CD14-positive monocyte (primary cell): Measurements from ENCODE around the gene HK3. TPM values are rescaled to one million over a fixed set of nuclear protein-coding genes. Genes with fewer than 3 reads are reported as not detected.

ENCODE experiments used
- DNase-seq, 3 donors: peaks; one replicate each; pipeline ENCODE4 v3.0.0-alpha.2; 2011 to 2022
- H2AFZ ChIP-seq: 2 replicates; pipeline ENCODE4 v1.6.0; 2012; ENCODE audit warnings: mild to moderate bottlenecking, low read depth, low read length, inconsistent platforms; ENCODE audit not compliant: insufficient read depth, poor library complexity, severe bottlenecking
- H3K27ac ChIP-seq, 2 donors: 1 replicate in 1 of 2; 2 replicates in 1 of 2; pipeline ENCODE4 v1.5.1; 2012 to 2013; ENCODE audit warnings: low read length in 2 of 2, control low read depth in 1 of 2, inconsistent platforms in 1 of 2, low read depth in 1 of 2, mild to moderate bottlenecking in 1 of 2
- H3K27me3 ChIP-seq, 2 donors: one replicate each; pipeline versions ENCODE4 v1.6.0 to v1.6.1; 2011 to 2013; ENCODE audit warnings: low read length in 2 of 2; ENCODE audit not compliant: control insufficient read depth in 2 of 2, insufficient read depth in 2 of 2
- H3K36me3 ChIP-seq, 2 donors: replicated peaks in 1 of 2; 1 replicate in 1 of 2; 2 replicates in 1 of 2; pipeline versions ENCODE4 v1.5.1 to v1.6.1; 2012 to 2013; ENCODE audit warnings: low read length in 2 of 2, control low read depth in 1 of 2, inconsistent platforms in 1 of 2, mild to moderate bottlenecking in 1 of 2; ENCODE audit not compliant: insufficient read depth in 2 of 2, control insufficient read depth in 1 of 2
- H3K4me1 ChIP-seq, 2 donors: 1 replicate in 1 of 2; 2 replicates in 1 of 2; pipeline versions ENCODE4 v1.5.1 to v1.6.1; 2012 to 2013; ENCODE audit warnings: low read length in 2 of 2, control low read depth in 1 of 2, inconsistent platforms in 1 of 2, mild to moderate bottlenecking in 1 of 2, moderate library complexity in 1 of 2; ENCODE audit not compliant: insufficient read depth in 2 of 2, control insufficient read depth in 1 of 2
- H3K4me2 ChIP-seq: replicated peaks from 2 replicates; pipeline ENCODE3; 2012; ENCODE audit warnings: low read length, moderate library complexity, mild to moderate bottlenecking; ENCODE audit not compliant: poor library complexity, severe bottlenecking; ENCODE audit errors: extremely low read depth
- H3K4me3 ChIP-seq, 3 experiments: fragments of 200-600 bp in 1 of 3; sonication (generic) in 1 of 3; replicated peaks in 1 of 3; 1 replicate in 2 of 3; 2 replicates in 1 of 3; pipeline ENCODE4 v1.5.1; 2011 to 2013; ENCODE audit warnings: low read length in 3 of 3, mild to moderate bottlenecking in 3 of 3, control low read depth in 2 of 3, low read depth in 2 of 3, inconsistent platforms in 1 of 3, moderate library complexity in 1 of 3
- H3K79me2 ChIP-seq: 2 replicates; pipeline ENCODE4 v1.6.0; 2012; ENCODE audit warnings: mild to moderate bottlenecking, control low read depth, inconsistent platforms, low read length, moderate library complexity; ENCODE audit not compliant: insufficient read depth
- H3K9ac ChIP-seq: 2 replicates; pipeline ENCODE4 v1.6.0; 2017; ENCODE audit warnings: low read length, mild to moderate bottlenecking; ENCODE audit not compliant: insufficient read depth, poor library complexity, severe bottlenecking
- H3K9me3 ChIP-seq, 2 donors: replicated peaks in 1 of 2; 1 replicate in 1 of 2; 2 replicates in 1 of 2; pipeline versions ENCODE4 v1.5.1 to v1.6.1; 2012 to 2013; ENCODE audit warnings: low read length in 2 of 2, control low read depth in 1 of 2; ENCODE audit not compliant: control insufficient read depth in 1 of 2, insufficient read depth in 1 of 2
- H4K20me1 ChIP-seq: 2 replicates; pipeline ENCODE4 v1.6.0; 2012; ENCODE audit warnings: mild to moderate bottlenecking, low read length, control low read depth, moderate library complexity; ENCODE audit not compliant: insufficient read depth
- H3K27ac Mint-ChIP-seq, 7 donors: one replicate each; pipeline ENCODE4 v1.8.0; 2020; ENCODE audit warnings: mild to moderate bottlenecking in 7 of 7, mixed read lengths in 7 of 7, moderate library complexity in 6 of 7, inconsistent platforms in 2 of 7
- H3K27me3 Mint-ChIP-seq, 3 donors: one replicate each; pipeline ENCODE4 v1.8.0; 2021 to 2022; ENCODE audit warnings: low read depth in 3 of 3, mild to moderate bottlenecking in 3 of 3, mixed read lengths in 3 of 3, moderate library complexity in 3 of 3, inconsistent platforms in 1 of 3
- H3K36me3 Mint-ChIP-seq, 2 donors: one replicate each; pipeline ENCODE4 v1.8.0; 2020; ENCODE audit warnings: mixed read lengths in 2 of 2, inconsistent platforms in 1 of 2, mild to moderate bottlenecking in 1 of 2
- H3K4me1 Mint-ChIP-seq: one replicate; pipeline ENCODE4 v1.8.0; 2020; ENCODE audit warnings: mild to moderate bottlenecking, mixed read lengths
- H3K4me3 Mint-ChIP-seq, 2 donors: one replicate each; pipeline ENCODE4 v1.8.0; 2020; ENCODE audit warnings: mild to moderate bottlenecking in 2 of 2, mixed read lengths in 2 of 2, moderate library complexity in 1 of 2
- H3K9me3 Mint-ChIP-seq, 7 donors: one replicate each; pipeline ENCODE4 v1.8.0; 2020 to 2022; ENCODE audit warnings: mixed read lengths in 7 of 7, mild to moderate bottlenecking in 6 of 7, moderate library complexity in 6 of 7, inconsistent platforms in 2 of 7
- WGBS: methylation state at CpG from one replicate; pipeline ENCODE4 v1.1.5; 2013; ENCODE audit warnings: missing lambda C conversion rate; ENCODE audit not compliant: insufficient coverage; 5-methylcytosine and 5-hydroxymethylcytosine counted together
- intact Hi-C, 2 donors: fragments of 100-400 bp; cut with micrococcal nuclease; formaldehyde crosslinking; loops; one replicate each; pipeline versions ENCODE4 v1.15.0 to v1.15.1; 2023
- polyA plus RNA-seq, 3 donors: library from polyadenylated mRNA; depleted of rRNA in 1 of 3; unstranded in 2 of 3; stranded (reverse) in 1 of 3; fragments of 300-500 nt in 2 of 3; fragments of >200 nt in 1 of 3; fragmentation: Illumina TruSeq in 2 of 3; gene quantifications; 1 replicate in 2 of 3; 2 replicates in 1 of 3; pipeline ENCODE4 v1.2.3, GENCODE V29; 2012 to 2021
- TF ChIP-seq, protein P1 (sequence below): fragments of 200-600 bp; IDR thresholded peaks from one replicate; pipeline ENCODE4 v1.8.0; 2022; ENCODE audit warnings: antibody characterized with exemption, mild to moderate bottlenecking

HK3 gene
- polyA plus RNA-seq, 3 donors: 174 to 988 (median 204) TPM

DNA sequence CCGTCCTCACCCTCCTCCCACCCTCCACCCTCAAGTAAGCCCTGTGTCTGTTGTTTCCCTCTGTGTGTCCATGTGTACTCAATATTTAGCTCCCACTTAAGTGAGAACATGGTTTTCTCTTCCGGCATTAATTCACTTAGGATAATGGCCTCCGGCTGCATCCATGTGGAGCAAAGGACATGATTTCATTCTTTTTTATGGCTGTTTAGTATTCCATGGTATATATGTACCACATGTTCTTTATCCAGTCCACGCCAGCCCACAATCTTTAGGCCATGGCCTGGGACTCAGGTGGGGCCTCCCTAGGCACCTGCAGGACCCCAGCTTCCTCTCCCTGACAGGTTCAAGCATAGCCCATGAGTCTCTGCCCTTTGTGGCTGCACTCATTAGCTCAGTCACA is 65.9 kb downstream of the HK3 start:
- Mint-ChIP-seq H3K4me1 (no peaks in the 10 kb centered on the region), H3K9me3 (peaks cover 4 to 10% (median 6%) of the 10 kb centered on the region in 7 donors), H3K27me3 (peaks cover 5 to 19% (median 8%) of the 10 kb centered on the region in 3 donors), H3K36me3 (no peaks in the 10 kb centered on the region), H3K4me3 (no peak overlapping the region), H3K27ac (no peak overlapping the region)
- TF ChIP-seq, protein P1, sequence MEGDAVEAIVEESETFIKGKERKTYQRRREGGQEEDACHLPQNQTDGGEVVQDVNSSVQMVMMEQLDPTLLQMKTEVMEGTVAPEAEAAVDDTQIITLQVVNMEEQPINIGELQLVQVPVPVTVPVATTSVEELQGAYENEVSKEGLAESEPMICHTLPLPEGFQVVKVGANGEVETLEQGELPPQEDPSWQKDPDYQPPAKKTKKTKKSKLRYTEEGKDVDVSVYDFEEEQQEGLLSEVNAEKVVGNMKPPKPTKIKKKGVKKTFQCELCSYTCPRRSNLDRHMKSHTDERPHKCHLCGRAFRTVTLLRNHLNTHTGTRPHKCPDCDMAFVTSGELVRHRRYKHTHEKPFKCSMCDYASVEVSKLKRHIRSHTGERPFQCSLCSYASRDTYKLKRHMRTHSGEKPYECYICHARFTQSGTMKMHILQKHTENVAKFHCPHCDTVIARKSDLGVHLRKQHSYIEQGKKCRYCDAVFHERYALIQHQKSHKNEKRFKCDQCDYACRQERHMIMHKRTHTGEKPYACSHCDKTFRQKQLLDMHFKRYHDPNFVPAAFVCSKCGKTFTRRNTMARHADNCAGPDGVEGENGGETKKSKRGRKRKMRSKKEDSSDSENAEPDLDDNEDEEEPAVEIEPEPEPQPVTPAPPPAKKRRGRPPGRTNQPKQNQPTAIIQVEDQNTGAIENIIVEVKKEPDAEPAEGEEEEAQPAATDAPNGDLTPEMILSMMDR: no peak
- no peak for DNase-seq
- Histone ChIP-seq H3K79me2 (no peaks in the 10 kb centered on the region), H3K27ac (no peak overlapping the region), H3K4me1 (no peaks in the 10 kb centered on the region), H3K9ac (no peak overlapping the region), H3K9me3 (no peaks in the 10 kb centered on the region), H2AFZ (no peak overlapping the region), H3K4me2 (no peak overlapping the region), H3K4me3 (no peak overlapping the region), H3K27me3 (no peaks in the 10 kb centered on the region), H3K36me3 (no peaks in the 10 kb centered on the region), H4K20me1 (no peaks in the 10 kb centered on the region)
- 100% methylated on average over 1 of the region's 4 CpGs for WGBS
- intact Hi-C loops: no loop called here

DNA sequence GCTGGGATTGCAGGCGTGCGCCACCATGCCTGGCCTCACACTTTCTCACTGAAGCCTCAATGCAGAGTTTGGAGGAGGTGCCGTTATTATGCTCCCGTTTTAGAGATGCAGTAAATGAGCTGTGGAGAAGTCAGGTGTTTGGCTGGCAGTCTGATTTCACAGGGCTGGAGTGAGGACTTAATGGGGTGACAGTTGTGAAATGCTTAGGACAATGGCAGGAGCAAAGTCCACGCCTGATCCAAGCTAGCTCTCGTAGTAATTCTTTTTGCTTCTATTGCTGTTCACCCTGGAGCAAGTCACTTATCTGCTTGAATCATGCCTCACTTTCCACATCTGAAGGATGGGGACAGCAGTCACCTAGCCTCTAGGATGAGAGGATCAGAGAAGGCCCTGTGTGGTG is 67.0 kb downstream of the HK3 start:
- H3K9ac ChIP-seq: no peak overlapping the region
- H3K36me3 ChIP-seq: no peaks in the 10 kb centered on the region
- H3K27me3 ChIP-seq: no peaks in the 10 kb centered on the region
- Mint-ChIP-seq H3K4me3 (no peak overlapping the region), H3K4me1 (no peaks in the 10 kb centered on the region), H3K27ac (peak overlapping the region in 1 of 7 donors; percentile 31), H3K9me3 (peaks cover 2 to 8% (median 5%) of the 10 kb centered on the region in 7 donors), H3K27me3 (peaks cover 5 to 19% (median 8%) of the 10 kb centered on the region in 3 donors), H3K36me3 (no peaks in the 10 kb centered on the region)
- H3K27ac ChIP-seq: no peak overlapping the region
- no peaks in the 10 kb centered on the region for H3K4me1 ChIP-seq
- no peak for DNase-seq
- no peaks in the 10 kb centered on the region for H3K79me2 ChIP-seq
- intact Hi-C loops: no loop called here
- no peak overlapping the region for H3K4me2 ChIP-seq
- WGBS: 100% methylated on average over 4 of the region's 6 CpGs
- TF ChIP-seq, protein P1: no peak
- no peak overlapping the region for H3K4me3 ChIP-seq
- no peaks in the 10 kb centered on the region for H4K20me1 ChIP-seq
- H3K9me3 ChIP-seq: no peaks in the 10 kb centered on the region
- H2AFZ ChIP-seq: no peak overlapping the region
